Activated CD8-positive, alpha-beta memory T cell treated with anti-CD3 and anti-CD28 coated beads, Interleukin-2, amount 50 U/mL, for 1 hour (primary cell): ENCODE results near the gene MLC1.

Experiments
- DNase-seq: peaks from one replicate; pipeline ENCODE4 v3.0.0-alpha.2; 2020; ENCODE audit errors: extremely low read depth

MLC1 gene

GRCh38 chr22:50016308-50016987 lies 68.8 kb downstream of the MLC1 start:
- DNase-seq, result no peak

DNA sequence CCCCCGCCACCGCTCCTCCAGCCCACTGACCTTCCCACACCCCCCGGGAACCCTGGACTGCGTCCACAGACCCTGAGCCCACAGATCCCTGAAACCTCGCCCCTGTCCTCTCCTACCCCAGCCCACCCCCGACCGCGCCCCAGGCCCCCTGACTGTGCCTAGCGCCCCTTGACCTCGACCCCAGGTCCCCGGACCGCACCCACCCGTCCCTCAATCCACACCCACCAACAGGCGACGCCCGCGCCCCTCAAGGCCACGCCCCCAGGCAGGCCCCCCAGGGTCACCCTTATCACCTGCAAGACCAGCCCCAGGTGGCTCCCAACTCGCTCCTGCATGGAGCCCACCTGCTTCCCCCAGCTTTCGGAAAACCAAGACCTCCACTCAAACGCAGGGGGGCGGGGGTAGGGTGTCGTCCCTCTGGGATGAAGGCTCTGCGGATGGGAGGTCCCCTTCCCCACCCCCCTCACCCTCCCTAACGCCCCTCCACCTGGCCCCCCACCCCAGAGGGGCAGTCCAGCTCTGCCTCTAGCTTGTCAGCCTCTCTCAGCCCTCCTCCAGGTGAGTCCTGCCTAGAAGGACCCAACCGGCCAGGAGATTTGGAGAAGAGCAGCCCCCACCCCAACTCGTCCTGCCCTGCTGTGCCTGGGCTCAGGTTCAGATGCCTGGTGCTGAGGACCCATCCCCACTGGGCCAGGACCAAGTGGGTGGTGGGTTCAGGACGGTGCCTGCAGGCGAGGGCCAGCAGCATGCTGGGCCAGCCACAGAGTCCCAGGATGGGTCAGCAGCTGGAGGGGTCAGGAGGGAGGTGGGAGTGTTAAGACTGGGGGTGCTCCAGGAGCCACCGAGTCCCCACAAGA lies 69.5 kb downstream of the MLC1 start:
- DNase-seq, result no peak

DNA sequence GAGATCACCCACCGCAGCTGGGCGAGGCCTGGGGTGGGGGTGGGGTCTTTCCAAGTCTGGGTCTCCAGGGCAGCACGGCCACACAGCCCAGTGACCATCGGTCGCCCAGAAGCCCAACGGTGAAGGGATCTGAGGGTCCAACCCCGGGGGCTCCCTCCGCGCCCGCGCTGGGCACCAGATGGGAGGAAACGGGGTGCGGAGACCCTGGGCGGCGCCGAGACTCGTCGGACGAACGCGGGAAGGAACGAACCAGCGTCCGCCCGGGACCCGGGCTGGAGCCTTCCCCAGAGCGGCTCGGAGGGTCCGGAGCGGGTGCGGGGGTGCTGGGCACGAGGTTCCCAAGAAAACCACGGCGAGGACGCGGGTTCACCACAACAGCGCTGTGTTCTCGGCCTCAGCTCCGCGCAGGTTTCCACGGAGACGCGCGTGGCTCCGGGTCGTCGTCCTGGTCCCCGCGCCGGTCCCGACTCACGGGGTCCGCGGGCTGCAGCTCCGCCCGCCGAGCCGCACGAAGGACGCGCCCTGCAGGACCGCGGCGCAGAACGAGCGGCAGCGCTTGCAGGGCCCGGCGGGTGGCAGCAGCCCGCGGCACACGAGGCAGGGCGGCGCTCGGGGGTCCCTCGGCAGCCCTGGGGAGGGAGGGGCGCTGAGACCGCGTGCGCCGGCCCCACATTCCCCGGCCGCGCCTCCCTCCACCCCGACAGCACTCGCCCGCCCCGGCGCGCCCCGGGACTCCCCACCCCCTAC lies 70.4 kb downstream of the MLC1 start:
- no peak for DNase-seq

GRCh38 chr22:50014053-50014501 lies 71.1 kb downstream of the MLC1 start:
- no peak for DNase-seq

DNA sequence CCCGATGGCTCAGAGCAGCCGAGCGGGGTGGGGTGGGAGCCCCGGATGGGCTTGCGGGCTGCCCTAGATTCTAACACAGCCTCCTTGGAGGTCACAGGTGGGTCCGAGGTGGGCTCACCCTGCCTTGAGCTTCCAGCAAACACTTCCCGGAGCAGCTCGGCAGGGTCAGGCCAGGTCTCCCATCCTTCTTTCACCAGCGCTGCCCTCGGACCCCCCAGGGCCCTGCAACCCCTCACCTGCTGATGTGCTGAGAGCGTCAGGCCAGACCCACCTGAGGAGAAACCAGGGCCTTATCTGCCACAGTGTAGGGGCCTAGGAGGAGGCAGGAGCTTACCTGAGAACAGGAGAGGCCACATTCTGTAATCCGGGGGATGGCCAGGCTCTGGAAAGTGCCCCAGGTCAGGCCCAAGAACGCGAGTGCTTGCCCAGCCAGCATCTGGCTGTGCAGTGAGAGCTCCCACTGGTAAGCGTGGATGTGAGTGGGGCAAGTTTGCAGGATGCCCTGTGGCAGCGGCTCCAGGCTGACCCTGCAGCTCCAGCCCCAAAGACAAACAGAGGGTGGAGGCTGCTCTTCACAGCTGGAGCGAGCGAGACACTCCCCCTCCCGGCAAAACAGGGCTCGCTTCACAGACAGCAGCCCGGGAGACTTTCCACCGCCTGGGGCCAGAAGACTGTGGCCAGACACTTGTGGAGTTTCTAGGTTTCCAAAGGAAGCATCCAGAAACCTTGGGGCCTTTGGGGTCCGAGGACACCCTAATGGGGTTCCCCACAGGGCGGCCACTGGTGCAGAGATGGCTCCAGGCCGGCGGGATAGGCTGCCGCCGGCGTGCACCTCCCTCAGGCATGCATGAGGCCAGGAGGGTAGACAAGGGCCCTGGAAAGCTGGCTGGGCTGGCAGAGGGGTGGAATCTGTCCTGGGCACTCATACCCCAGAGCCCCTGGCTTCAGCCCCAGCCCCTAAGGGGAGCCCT lies 72.7 kb downstream of the MLC1 start, which contains the start of gene IL17REL:
Gene IL17REL, minus strand, starts transcription at position 555 of the 971 bp plus-strand sequence. Its CDS starts 119 bp downstream, at position 436.
- DNase-seq, result no peak

GRCh38 chr22:50011447-50012210 lies 73.6 kb downstream of the MLC1 start:
- no peak for DNase-seq

- peak; percentile 28 for DNase-seq
Measured at GRCh38 chr22:50010676-50011446, 74.4 kb downstream of the MLC1 start.

DNA sequence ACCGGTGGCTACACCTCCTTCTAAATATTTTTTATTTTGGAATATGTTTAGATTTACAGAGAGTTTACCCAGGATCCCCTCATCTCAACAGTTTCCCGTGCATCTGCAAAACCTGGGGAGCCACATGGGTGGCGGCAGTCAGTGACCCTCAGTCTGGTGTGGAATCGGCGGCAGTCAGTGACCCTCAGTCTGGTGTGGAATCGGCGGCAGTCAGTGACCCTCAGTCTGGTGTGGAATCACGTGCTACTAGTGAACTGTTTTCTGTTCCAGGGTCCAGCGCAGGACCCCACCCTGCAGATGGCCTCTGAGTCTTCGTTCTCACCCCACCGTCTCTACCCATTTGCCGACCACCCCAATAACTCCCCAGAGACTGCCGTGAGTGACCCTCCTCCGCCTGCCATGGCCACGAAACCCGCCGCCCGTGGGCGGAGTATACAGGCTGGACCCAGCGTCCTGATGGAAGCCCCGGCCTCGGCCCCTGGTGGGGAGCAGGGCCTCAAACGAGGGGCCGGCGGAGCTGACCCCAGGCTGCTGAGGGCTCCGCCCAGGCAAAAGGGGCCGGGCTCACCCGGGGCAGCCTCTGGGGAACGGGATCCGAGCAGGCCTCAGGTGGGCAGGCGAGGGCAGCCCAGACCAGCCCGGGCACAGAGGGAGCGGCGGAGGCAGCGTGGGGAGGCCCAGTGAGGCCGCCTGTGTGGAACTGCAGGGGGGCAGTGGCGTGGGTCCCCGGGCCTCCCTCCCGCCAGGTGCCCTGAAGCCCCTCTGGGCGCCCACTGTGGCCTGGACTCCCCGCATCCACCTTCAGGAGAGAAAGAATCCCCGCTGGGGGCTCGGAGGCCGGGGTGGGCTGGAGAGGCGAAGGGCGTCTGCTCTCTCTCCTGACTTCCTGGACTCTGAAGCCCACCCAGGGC lies 75.2 kb downstream of the MLC1 start:
- no peak for DNase-seq
